ENCODE measurements around the gene KLK3.

DNA sequence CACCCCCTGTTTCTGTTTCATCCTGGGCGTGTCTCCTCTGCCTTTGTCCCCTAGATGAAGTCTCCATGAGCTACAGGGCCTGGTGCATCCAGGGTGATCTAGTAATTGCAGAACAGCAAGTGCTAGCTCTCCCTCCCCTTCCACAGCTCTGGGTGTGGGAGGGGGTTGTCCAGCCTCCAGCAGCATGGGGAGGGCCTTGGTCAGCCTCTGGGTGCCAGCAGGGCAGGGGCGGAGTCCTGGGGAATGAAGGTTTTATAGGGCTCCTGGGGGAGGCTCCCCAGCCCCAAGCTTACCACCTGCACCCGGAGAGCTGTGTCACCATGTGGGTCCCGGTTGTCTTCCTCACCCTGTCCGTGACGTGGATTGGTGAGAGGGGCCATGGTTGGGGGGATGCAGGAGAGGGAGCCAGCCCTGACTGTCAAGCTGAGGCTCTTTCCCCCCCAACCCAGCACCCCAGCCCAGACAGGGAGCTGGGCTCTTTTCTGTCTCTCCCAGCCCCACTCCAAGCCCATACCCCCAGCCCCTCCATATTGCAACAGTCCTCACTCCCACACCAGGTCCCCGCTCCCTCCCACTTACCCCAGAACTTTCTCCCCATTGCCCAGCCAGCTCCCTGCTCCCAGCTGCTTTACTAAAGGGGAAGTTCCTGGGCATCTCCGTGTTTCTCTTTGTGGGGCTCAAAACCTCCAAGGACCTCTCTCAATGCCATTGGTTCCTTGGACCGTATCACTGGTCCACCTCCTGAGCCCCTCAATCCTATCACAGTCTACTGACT, at the start of gene KLK3:
- TF ChIP-seq POLR2A (IDR thresholded peaks at IDR 0.05; ENCODE audit: low read depth, low read length): no peak
- no peak for TF ChIP-seq POLR2AphosphoS5 (IDR thresholded peaks at IDR 0.05; ENCODE audit: low read depth, low read length)
- TF ChIP-seq TAF1 (IDR thresholded peaks at IDR 0.05; ENCODE audit: borderline replicate concordance, low read depth, low read length): no peak

All from GM12892 (cell line).